ENCODE measurements around the gene KMT2A.

Gene KMT2A

GRCh38 chr11:118442301-118442700 is 6.0 kb downstream of the KMT2A start:
- TF ChIP-seq, protein P1, sequence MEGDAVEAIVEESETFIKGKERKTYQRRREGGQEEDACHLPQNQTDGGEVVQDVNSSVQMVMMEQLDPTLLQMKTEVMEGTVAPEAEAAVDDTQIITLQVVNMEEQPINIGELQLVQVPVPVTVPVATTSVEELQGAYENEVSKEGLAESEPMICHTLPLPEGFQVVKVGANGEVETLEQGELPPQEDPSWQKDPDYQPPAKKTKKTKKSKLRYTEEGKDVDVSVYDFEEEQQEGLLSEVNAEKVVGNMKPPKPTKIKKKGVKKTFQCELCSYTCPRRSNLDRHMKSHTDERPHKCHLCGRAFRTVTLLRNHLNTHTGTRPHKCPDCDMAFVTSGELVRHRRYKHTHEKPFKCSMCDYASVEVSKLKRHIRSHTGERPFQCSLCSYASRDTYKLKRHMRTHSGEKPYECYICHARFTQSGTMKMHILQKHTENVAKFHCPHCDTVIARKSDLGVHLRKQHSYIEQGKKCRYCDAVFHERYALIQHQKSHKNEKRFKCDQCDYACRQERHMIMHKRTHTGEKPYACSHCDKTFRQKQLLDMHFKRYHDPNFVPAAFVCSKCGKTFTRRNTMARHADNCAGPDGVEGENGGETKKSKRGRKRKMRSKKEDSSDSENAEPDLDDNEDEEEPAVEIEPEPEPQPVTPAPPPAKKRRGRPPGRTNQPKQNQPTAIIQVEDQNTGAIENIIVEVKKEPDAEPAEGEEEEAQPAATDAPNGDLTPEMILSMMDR (IDR thresholded peaks at IDR 0.05; ENCODE audit: insufficient read depth, missing control alignments): no peak
- no peak for FAIRE-seq
- DNase-seq (ENCODE audit: insufficient read length, low spot score): no peak

- FAIRE-seq (no peak), DNase-seq (ENCODE audit: insufficient read length, low spot score) (no peak)
- TF ChIP-seq, protein P1 (IDR thresholded peaks at IDR 0.05; ENCODE audit: insufficient read depth, missing control alignments): no peak
These were observed 6.8 kb downstream of the KMT2A start for GRCh38 chr11:118442908-118443589.

GRCh38 chr11:118443590-118444218 is 7.4 kb downstream of the KMT2A start:
- FAIRE-seq (no peak), DNase-seq (ENCODE audit: insufficient read length, low spot score) (no peak)
- TF ChIP-seq, protein P1 (IDR thresholded peaks at IDR 0.05; ENCODE audit: insufficient read depth, missing control alignments): no peak

- no peak for FAIRE-seq
- DNase-seq (ENCODE audit: insufficient read length, low spot score): no peak
- TF ChIP-seq, protein P1 (IDR thresholded peaks at IDR 0.05; ENCODE audit: insufficient read depth, missing control alignments): no peak
These were observed 11.1 kb downstream of the KMT2A start for GRCh38 chr11:118447423-118447822.

- FAIRE-seq: no peak
- TF ChIP-seq, protein P1 (IDR thresholded peaks at IDR 0.05; ENCODE audit: insufficient read depth, missing control alignments): no peak
- no peak for DNase-seq (ENCODE audit: insufficient read length, low spot score)
These were observed 12.0 kb downstream of the KMT2A start for GRCh38 chr11:118448294-118448693.

DNA sequence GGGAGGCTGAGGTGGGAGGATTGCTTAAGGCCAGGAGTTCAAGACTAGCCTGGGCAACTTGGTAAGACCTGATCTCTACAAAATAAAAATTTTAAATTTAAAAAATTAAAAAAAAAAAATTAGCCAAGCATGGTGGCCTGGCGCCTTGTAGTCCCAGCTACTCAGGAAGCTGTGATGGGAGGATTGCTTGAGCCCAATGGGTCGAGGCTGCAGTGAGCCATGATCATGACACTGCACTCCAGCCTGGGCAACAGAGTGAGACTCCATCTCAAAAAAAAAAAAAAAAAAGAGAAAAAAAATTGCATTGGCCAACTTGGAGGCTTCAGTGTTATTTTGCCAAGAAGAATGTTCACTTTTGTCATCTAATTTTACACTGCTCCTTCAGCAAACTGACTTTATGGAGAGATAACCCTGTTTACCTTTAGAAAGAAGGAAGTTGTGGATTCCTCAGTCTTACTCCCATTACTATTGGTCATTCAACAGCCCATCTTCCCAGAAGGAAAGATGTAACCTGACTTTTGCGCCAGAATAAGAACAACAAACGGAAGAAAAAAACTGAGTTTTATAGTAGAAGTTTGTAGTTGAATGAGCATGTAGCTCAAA is 13.1 kb downstream of the KMT2A start:
- TF ChIP-seq, protein P1 (IDR thresholded peaks at IDR 0.05; ENCODE audit: insufficient read depth, missing control alignments): no peak
- FAIRE-seq (no peak), DNase-seq (ENCODE audit: insufficient read length, low spot score) (no peak)

GRCh38 chr11:118450451-118450850 is 14.2 kb downstream of the KMT2A start:
- TF ChIP-seq, protein P1 (IDR thresholded peaks at IDR 0.05; ENCODE audit: insufficient read depth, missing control alignments): no peak
- FAIRE-seq: no peak

More at GRCh38 chr11:118450451-118450850, 14.2 kb downstream of the KMT2A start:
- no peak for DNase-seq (ENCODE audit: insufficient read length, low spot score)

All from D721Med (cell line).